22Rv1 (cell line): ENCODE data around the gene PIAS4.

ENCODE experiments used
- H3K27ac ChIP-seq: fragments of 450-650 bp; 2 replicates; pipeline ENCODE4 v1.5.1; 2017
- ZFX ChIP-seq: fragments of 450-650 bp; IDR thresholded peaks from 2 replicates; pipeline ENCODE4 v1.6.1; 2017; ENCODE audit warnings: antibody characterized with exemption, borderline replicate concordance
- TF ChIP-seq, protein P1 (sequence below): fragments of 450-650 bp; IDR thresholded peaks from 2 replicates; pipeline ENCODE4 v1.5.1; 2017; ENCODE audit warnings: mild to moderate bottlenecking

The PIAS4 gene

DNA sequence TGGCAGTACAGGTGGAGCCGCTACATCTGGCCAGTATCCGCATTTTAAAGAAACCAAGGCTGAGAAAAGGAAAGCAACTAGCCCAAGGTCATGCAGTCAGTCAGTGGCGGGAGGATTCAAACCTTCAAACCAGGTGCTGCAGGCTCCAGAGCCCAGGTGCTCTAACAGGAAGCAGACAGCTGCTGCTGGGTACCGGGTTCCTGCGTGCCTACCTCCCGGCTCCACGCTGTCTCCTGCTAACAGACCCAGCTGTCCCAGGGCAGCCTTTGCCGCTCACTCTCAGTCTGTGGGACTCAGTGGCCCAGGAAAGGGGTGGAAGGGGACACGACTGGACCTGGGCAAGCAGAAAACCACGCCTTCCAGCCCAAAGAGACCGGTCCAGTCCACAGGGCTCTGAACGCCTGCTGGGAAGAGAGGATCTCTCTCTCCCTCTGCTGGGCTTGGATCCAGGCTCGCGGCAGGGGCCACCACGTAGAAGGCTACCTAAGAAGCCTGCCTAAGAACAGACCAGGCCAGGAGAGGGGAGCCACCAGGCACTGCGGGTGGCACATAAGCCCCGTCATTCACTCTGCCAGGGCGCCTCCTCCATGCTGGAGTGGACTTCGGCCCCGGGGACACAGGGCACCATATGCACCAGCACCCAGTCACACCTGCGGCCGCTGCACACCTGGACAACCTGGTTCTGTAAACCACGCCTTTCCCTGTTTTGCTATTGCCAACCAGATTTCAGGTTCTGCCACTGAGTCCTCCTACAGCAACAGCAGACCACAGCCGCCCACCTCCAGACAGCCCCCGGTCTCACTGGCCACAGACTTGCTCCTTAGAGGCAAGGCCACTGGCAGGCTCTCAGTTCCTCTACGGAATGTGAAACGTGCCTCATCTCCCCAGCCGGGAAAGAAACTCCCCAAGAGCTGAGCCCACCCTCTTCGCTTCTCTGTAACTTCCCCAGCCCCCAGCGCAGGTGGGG is 41.2 kb upstream of the PIAS4 start:
- no peak overlapping the region; the same call in 1 of the 2 replicates for H3K27ac ChIP-seq
- no peak for TF ChIP-seq ZFX
- TF ChIP-seq, protein P1, sequence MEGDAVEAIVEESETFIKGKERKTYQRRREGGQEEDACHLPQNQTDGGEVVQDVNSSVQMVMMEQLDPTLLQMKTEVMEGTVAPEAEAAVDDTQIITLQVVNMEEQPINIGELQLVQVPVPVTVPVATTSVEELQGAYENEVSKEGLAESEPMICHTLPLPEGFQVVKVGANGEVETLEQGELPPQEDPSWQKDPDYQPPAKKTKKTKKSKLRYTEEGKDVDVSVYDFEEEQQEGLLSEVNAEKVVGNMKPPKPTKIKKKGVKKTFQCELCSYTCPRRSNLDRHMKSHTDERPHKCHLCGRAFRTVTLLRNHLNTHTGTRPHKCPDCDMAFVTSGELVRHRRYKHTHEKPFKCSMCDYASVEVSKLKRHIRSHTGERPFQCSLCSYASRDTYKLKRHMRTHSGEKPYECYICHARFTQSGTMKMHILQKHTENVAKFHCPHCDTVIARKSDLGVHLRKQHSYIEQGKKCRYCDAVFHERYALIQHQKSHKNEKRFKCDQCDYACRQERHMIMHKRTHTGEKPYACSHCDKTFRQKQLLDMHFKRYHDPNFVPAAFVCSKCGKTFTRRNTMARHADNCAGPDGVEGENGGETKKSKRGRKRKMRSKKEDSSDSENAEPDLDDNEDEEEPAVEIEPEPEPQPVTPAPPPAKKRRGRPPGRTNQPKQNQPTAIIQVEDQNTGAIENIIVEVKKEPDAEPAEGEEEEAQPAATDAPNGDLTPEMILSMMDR, result no peak

- peak overlapping the region; percentile 80 for H3K27ac ChIP-seq
Measured at GRCh38 chr19:3967983-3968382, 39.6 kb upstream of the PIAS4 start.

- H3K27ac ChIP-seq, result peak overlapping the region; percentile 80
- TF ChIP-seq ZFX, result no peak
- TF ChIP-seq, protein P1, result no peak
Measured at GRCh38 chr19:3968556-3969434, 38.7 kb upstream of the PIAS4 start.

DNA sequence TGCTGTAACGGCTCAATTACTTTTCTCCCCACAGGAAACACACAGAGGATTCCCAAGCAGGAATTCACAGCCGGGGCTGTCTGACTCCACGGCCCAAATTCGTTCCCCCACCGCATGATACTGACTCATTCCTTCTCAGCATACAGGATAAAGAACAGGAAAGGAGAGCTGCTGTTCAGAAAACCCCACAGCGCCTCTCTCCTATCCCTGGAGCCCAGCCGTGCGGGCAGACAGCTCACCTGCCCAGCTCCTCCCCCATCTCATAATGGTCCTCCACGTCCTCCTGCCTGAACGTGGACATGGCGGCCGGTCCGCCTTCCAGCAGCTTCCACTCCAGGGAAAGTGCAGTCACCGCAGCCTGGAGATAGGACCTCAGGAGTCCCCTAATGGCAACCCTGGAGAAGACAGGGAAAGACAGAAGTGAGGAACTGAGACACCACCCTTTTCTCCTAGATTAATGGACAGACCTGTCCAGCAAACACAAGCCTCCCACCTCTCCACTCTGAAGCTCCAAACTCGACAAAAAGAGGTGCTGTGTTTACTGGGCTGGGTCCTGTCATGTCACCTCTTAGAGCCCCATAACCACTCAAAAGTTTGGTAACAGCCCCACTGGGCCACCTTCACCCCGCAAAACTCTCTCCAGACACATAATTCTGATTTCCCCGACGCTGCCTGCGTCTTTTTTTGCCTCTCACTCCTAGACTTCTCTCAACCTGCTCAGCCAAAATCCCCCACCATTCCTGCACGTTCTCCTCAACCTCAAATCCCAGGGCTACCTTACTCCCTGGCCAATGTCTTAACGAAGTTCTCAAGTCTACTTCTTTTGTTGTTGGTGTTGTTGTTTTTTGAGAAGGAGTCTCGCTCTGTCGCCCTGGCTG is 37.9 kb upstream of the PIAS4 start:
- peak overlapping the region; percentile 80 for H3K27ac ChIP-seq
- TF ChIP-seq, protein P1, result peak; percentile 17
- TF ChIP-seq ZFX, result no peak

- TF ChIP-seq ZFX, result no peak
- TF ChIP-seq, protein P1, result no peak
- peak overlapping the region; percentile 80 for H3K27ac ChIP-seq
Measured at GRCh38 chr19:3970313-3970807, 37.2 kb upstream of the PIAS4 start.

DNA sequence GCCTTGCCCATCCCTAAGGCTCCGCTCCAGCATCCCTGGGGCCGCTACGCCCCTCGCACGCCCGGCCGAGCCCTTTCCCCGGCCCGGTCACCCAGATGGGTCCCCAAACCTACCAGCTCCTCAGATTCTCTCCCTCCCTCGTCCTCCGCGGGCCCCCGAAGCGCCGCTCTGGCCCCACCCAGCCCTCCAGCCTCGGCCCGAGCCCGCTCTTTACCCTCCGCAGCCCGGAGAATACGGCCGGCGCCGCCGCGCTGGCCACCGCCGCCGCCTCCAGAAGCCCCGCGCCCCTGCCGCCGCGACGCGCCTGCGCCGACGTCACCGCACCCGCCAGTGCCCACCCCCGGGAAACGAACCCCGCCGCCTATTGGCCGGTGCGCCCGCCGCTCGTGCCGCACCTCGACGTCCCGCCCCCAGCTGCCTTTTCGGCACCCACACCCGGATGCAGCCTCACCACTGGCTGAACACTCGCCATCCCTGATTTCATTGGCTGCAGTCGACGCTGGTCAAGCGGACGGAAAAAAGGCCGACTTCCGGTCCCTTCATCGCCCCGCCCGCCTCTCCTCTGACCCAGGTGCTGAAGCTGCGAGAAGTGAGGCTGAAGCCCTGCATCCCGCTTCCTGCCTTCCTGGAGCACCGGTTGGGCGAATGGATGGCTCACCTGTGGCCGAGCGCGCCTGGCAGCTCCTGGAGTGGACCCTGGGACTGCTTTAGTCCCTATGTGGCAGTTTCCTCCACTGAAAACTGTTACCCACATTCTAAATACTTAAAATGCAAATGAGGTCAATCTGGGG is 36.5 kb upstream of the PIAS4 start, which contains the start of gene DAPK3:
Gene DAPK3 (minus strand): TSS at position 292 of the 791 bp plus-strand sequence. CDS start 1,364 bp downstream, outside the sequence.
- TF ChIP-seq, protein P1, result no peak
- H3K27ac ChIP-seq, result peak within 1 kb of the TSS; percentile 80
